Activated naive CD4-positive, alpha-beta T cell treated with anti-CD3 and anti-CD28 coated beads for 36 hours (primary cell): ENCODE measurements around the gene MTMR3. TPM values are rescaled to one million over a fixed set of nuclear protein-coding genes. Genes with fewer than 3 reads are reported as not detected.

ENCODE experiments used
- CTCF ChIA-PET: fragments of 350-600 bp; sonication (Branson Sonifier 250); formaldehyde crosslinking; loops from one replicate; lab custom pipeline; 2021; ENCODE audit warnings: antibody characterized with exemption; lab: Charles Lee
- DNase-seq: peaks from one replicate; pipeline ENCODE4 v3.0.0-alpha.2; 2020
- H3K27ac Mint-ChIP-seq: one replicate; pipeline ENCODE4 v1.8.0; 2021; ENCODE audit warnings: mild to moderate bottlenecking, mixed read lengths
- H3K27me3 Mint-ChIP-seq: one replicate; pipeline ENCODE4 v1.8.0; 2021; ENCODE audit warnings: low read depth, mixed read lengths
- H3K36me3 Mint-ChIP-seq: one replicate; pipeline ENCODE4 v1.8.0; 2021; ENCODE audit warnings: low read depth, mixed read lengths
- H3K4me1 Mint-ChIP-seq: one replicate; pipeline ENCODE4 v1.8.0; 2021; ENCODE audit warnings: low read depth, mixed read lengths
- H3K4me3 Mint-ChIP-seq: one replicate; pipeline ENCODE4 v1.8.0; 2021; ENCODE audit warnings: mild to moderate bottlenecking, moderate library complexity, mixed read lengths
- H3K9me3 Mint-ChIP-seq: one replicate; pipeline ENCODE4 v1.8.0; 2021; ENCODE audit warnings: mixed read lengths
- intact Hi-C: fragments of 100-400 bp; cut with micrococcal nuclease; formaldehyde crosslinking; loops from one replicate; pipeline ENCODE4 v1.15.1; 2023
- microRNA-seq: library from miRNA; unstranded; fragments of <30 nt; microRNA quantifications from one replicate; pipeline ENCODE4 v1.2.0, GENCODE V29; 2022; ENCODE audit warnings: borderline microRNAs expressed, borderline replicate concordance
- total RNA-seq, 2 experiments: library from RNA; stranded (reverse); gene quantifications; one replicate each; pipeline ENCODE4 v1.2.3, GENCODE V29; 2021

The MTMR3 gene
- total RNA-seq, 2 experiments from 2014 or later = 26.0 to 27.1 TPM

GRCh38 chr22:30077279-30077880 lies 194.4 kb downstream of the MTMR3 start:
- peaks cover 5% of the 10 kb centered on the region for H3K27me3 Mint-ChIP-seq
- intact Hi-C loops = loop anchor here (5.0 kb wide), 1 partner anchor 180 kb away; no protein-coding TSS in a partner anchor
- DNase-seq = no peak

GRCh38 chr22:30078320-30079311 lies 195.6 kb downstream of the MTMR3 start:
- peak; percentile 46 for DNase-seq
- H3K9me3 Mint-ChIP-seq = no peaks in the 10 kb centered on the region
- no peaks in the 10 kb centered on the region for H3K36me3 Mint-ChIP-seq
- H3K27me3 Mint-ChIP-seq = peaks cover 5% of the 10 kb centered on the region
- CTCF ChIA-PET = interaction anchor here (1.8 to 2.5 kb wide), 2 partner anchors 10 to 74 kb away, joined by 6 to 10 read pairs; no protein-coding TSS in a partner anchor
- peaks cover 18% of the 10 kb centered on the region for H3K4me1 Mint-ChIP-seq
- peak overlapping the region; percentile 11 for H3K4me3 Mint-ChIP-seq
- peak overlapping the region; percentile 80 for H3K27ac Mint-ChIP-seq
- intact Hi-C loops = loop anchor here (2.0 to 5.0 kb wide), 2 partner anchors 74 to 181 kb away; no protein-coding TSS in a partner anchor

More at GRCh38 chr22:30077279-30077880, 194.4 kb downstream of the MTMR3 start:
- H3K4me3 Mint-ChIP-seq = no peak overlapping the region
- no peaks in the 10 kb centered on the region for H3K9me3 Mint-ChIP-seq
- peaks cover 18% of the 10 kb centered on the region for H3K4me1 Mint-ChIP-seq
- CTCF ChIA-PET = interaction anchor here (1.1 to 2.5 kb wide), 3 partner anchors 11 to 73 kb away, joined by 5 to 10 read pairs (median 6); no protein-coding TSS in a partner anchor
- no peaks in the 10 kb centered on the region for H3K36me3 Mint-ChIP-seq
- no peak overlapping the region for H3K27ac Mint-ChIP-seq

GRCh38 chr22:30079952-30080533 lies 197.1 kb downstream of the MTMR3 start, which contains the start of gene HORMAD2:
Gene HORMAD2 (plus strand): TSS chr22:30080464. CDS start chr22:30093953, 13,489 bp downstream.
- Mint-ChIP-seq H3K27me3 (peaks cover 5% of the 10 kb centered on the region), H3K4me3 (no peak within 1 kb of the TSS), H3K4me1 (peaks cover 22% of the 10 kb centered on the region), H3K9me3 (peaks cover 6% of the 10 kb centered on the region), H3K27ac (no peak within 1 kb of the TSS), H3K36me3 (no peaks in the 10 kb centered on the region)
- DNase-seq = no peak
- intact Hi-C loops = loop anchor here (2.0 to 5.0 kb wide), 2 partner anchors 75 to 183 kb away; no protein-coding TSS in a partner anchor
- CTCF ChIA-PET = no interaction called here

Small RNA genes lying within 50 kb of the gene (microRNA-seq; reads per million reads assigned to microRNA genes)
- gene MIR6818 = 2.7 reads per million

Other genes starting within 250 kb of the MTMR3 start
- gene CABP7, start 163.2 kb upstream of the MTMR3 start, total RNA-seq = under 1 TPM in 1 of 2 experiments, not detected in 1; 0.07 TPM
- gene ZMAT5, start 116.2 kb upstream of the MTMR3 start, total RNA-seq = 10 to 100 TPM; 14.3 to 15.3 TPM
- gene UQCR10, start 115.8 kb upstream of the MTMR3 start, total RNA-seq = 100 to 1,000 TPM; 106 to 108 TPM
- 10 to 100 TPM; 57.6 to 60.4 TPM for gene ASCC2, start 44.9 kb upstream of the MTMR3 start, total RNA-seq
- gene HORMAD2, start 197.3 kb downstream of the MTMR3 start, total RNA-seq = not detected